ENCODE data around the gene AQP2. TPM values are rescaled to one million over a fixed set of nuclear protein-coding genes. Genes with fewer than 3 reads are reported as not detected.

Gene AQP2
- total and polyA plus RNA-seq, 2 of the 13 experiments (the other 11 are each of a cell fraction or from before 2014, with no cell fraction given), result not detected

GRCh38 chr12:49967042-49967776, 16.7 kb downstream of the AQP2 start (continued):
- TF ChIP-seq ZKSCAN8 (CRISPR knock-in tag; IDR thresholded peaks at IDR 0.05; ENCODE audit: borderline replicate concordance) (no peak), EZH2 (conservative IDR thresholded peaks at IDR 0.05; ENCODE audit: low read depth, low read length) (no peak), CSRNP2 (CRISPR knock-in tag; conservative IDR thresholded peaks at IDR 0.05; ENCODE audit: low read depth) (no peak), XRCC5 (optimal IDR thresholded peaks at IDR 0.05; ENCODE audit: low read length) (peak; percentile 12), ZNF597 (CRISPR knock-in tag; IDR thresholded peaks at IDR 0.05) (no peak), TARDBP (CRISPR knock-in tag; IDR thresholded peaks at IDR 0.05) (no peak; the same call in 1 of the 2 replicates), RXRA (CRISPR knock-in tag; IDR thresholded peaks at IDR 0.05) (peak; percentile 65; the same call in 1 of the 2 replicates), ARID3A (IDR thresholded peaks at IDR 0.05; ENCODE audit: low read depth, low read length) (no peak), NFKBIZ (CRISPR knock-in tag; IDR thresholded peaks at IDR 0.05) (no peak), ZNF337 (CRISPR knock-in tag; IDR thresholded peaks at IDR 0.05; ENCODE audit: borderline replicate concordance, low read depth) (no peak), CBX5 (CRISPR knock-in tag; IDR thresholded peaks at IDR 0.05; ENCODE audit: borderline replicate concordance) (no peak), ARNT (IDR thresholded peaks at IDR 0.05) (no peak), UBTF (CRISPR knock-in tag; IDR thresholded peaks at IDR 0.05) (peak; percentile 74)

Data from HepG2 (cell line).